Activated CD8-positive, alpha-beta T cell treated with anti-CD3 and anti-CD28 coated beads for 36 hours (primary cell): ENCODE data around the gene FKBP2. TPM values are rescaled to one million over a fixed set of nuclear protein-coding genes. Genes with fewer than 3 reads are reported as not detected.

Experiments
- ATAC-seq: fragments of 200-7000 bp; cut with Tn5 transposase; one replicate; pipeline ENCODE4 v1.10.0; 2021; ENCODE audit warnings: mild to moderate bottlenecking, moderate library complexity
- CTCF ChIA-PET: fragments of 350-600 bp; sonication (Branson Sonifier 250); formaldehyde crosslinking; loops from one replicate; lab custom pipeline; 2021; ENCODE audit warnings: antibody characterized with exemption; lab: Charles Lee
- POLR2A ChIA-PET: fragments of 350-600 bp; sonication (Branson Sonifier 250); formaldehyde crosslinking; loops from one replicate; lab custom pipeline; 2021; ENCODE audit warnings: antibody characterized with exemption; lab: Charles Lee
- DNase-seq: peaks from one replicate; pipeline ENCODE4 v3.0.0-alpha.2; 2020
- H3K27ac Mint-ChIP-seq: one replicate; pipeline ENCODE4 v1.8.0; 2021; ENCODE audit warnings: mild to moderate bottlenecking, mixed read lengths
- H3K27me3 Mint-ChIP-seq: one replicate; pipeline ENCODE4 v1.8.0; 2021; ENCODE audit warnings: mixed read lengths
- H3K36me3 Mint-ChIP-seq: one replicate; pipeline ENCODE4 v1.8.0; 2021; ENCODE audit warnings: low read depth, mixed read lengths
- H3K4me1 Mint-ChIP-seq: one replicate; pipeline ENCODE4 v1.8.0; 2021; ENCODE audit warnings: low read depth, mixed read lengths
- H3K4me3 Mint-ChIP-seq: one replicate; pipeline ENCODE4 v1.8.0; 2021; ENCODE audit warnings: mild to moderate bottlenecking, moderate library complexity, mixed read lengths
- H3K9me3 Mint-ChIP-seq: one replicate; pipeline ENCODE4 v1.8.0; 2021; ENCODE audit warnings: mixed read lengths
- intact Hi-C: fragments of 100-400 bp; cut with micrococcal nuclease; formaldehyde crosslinking; loops from one replicate; pipeline ENCODE4 v1.10.0; 2022
- total RNA-seq, 2 experiments: library from RNA; stranded (reverse); gene quantifications; one replicate each; pipeline ENCODE4 v1.2.3, GENCODE V29; 2021
- TF ChIP-seq, protein P1 (sequence below): fragments of 200-600 bp; IDR thresholded peaks from one replicate; pipeline ENCODE4 v1.8.0; 2022; ENCODE audit warnings: antibody characterized with exemption, mild to moderate bottlenecking

FKBP2 gene
- total RNA-seq = 10 to 100 TPM; 23.5 to 26.9 TPM

DNA sequence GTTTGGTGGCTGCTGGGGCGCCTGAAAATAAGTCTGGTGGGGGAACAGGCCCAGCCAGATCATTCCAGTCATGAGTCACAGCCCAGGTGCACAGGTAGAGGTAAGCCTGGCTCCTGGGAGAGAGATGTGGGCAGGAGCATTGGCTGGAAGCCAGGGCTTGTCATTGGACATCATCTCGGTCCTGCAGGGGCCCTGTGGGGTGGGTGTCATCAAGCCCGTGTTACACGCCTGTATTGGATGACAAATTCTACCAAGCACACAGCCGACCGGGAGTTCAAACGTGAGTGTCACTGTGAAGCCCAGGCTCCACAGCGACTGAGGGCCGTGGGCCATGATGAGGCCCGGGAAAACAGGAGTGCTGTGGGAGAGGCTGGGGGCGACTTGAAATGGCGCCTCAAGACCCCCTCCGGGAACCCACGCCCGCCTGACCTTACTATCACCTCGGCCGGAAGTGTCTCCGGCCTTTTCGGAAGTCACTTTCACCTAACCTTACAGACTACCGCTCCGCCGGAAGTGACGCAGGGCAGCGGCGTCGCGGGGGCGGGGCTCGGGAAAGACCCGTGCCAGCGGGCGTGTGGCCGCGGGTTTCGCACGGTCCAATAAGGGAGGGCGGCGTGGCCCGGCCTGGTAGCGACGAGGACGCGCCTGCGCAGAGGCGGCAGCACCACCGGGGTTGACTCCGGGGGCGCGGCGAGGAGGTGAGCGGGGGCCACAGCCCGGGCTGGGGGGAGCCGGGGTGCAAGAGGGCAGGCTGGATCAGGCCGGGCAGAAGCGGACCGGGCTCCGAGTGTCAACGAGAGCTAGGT, at the start of gene FKBP2:
TSS of gene FKBP2 (plus strand) at position 661 of the 806 bp plus-strand sequence. CDS start 1,293 bp downstream, outside the sequence.
- ATAC-seq = peak; percentile 64
- ChIA-PET CTCF (interaction anchor here (0.7 to 0.9 kb wide), 5 partner anchors 10 to 77 kb away, joined by 3 to 4 read pairs (median 4); partner anchors contain the start of genes PRDX5 and TRMT112), POLR2A (interaction anchor here (0.7 to 5.4 kb wide), 17 partner anchors 9 to 76 kb away, joined by 3 to 41 read pairs (median 4); partner anchors contain the start of genes DNAJC4, ESRRA, FERMT3 and NUDT22)
- intact Hi-C loops = loop anchor here (10.0 kb wide), 1 partner anchor 64 kb away; the partner anchor contains the start of genes CATSPERZ and ESRRA
- no peaks in the 10 kb centered on the region for H3K9me3 Mint-ChIP-seq
- peak; percentile 98 for DNase-seq
- no peaks in the 10 kb centered on the region for H3K27me3 Mint-ChIP-seq
- peak within 1 kb of the TSS; percentile 93 for H3K4me3 Mint-ChIP-seq
- TF ChIP-seq, protein P1, sequence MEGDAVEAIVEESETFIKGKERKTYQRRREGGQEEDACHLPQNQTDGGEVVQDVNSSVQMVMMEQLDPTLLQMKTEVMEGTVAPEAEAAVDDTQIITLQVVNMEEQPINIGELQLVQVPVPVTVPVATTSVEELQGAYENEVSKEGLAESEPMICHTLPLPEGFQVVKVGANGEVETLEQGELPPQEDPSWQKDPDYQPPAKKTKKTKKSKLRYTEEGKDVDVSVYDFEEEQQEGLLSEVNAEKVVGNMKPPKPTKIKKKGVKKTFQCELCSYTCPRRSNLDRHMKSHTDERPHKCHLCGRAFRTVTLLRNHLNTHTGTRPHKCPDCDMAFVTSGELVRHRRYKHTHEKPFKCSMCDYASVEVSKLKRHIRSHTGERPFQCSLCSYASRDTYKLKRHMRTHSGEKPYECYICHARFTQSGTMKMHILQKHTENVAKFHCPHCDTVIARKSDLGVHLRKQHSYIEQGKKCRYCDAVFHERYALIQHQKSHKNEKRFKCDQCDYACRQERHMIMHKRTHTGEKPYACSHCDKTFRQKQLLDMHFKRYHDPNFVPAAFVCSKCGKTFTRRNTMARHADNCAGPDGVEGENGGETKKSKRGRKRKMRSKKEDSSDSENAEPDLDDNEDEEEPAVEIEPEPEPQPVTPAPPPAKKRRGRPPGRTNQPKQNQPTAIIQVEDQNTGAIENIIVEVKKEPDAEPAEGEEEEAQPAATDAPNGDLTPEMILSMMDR = no peak
- H3K4me1 Mint-ChIP-seq = peaks cover 44% of the 10 kb centered on the region
- H3K27ac Mint-ChIP-seq = peak within 1 kb of the TSS; percentile 98
- peaks cover 45% of the 10 kb centered on the region for H3K36me3 Mint-ChIP-seq

DNA sequence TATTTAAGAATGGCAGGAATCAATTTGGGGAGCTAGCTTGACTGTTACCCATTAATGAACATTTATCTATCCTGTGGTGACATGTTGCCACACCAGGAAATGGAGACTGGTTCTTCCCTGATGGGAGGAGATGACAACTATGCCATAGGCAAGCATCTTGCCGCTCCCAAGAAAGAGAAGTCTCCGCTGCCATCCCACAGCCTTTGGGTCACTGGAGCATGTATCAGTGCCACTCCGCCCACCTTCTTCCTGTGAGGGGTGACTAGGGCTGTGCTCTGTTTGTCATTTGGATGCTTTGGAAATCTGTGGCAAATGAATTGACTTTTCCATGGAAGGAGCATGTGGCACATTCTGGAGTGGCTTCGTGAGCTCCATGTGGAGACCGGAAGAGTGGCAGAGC, 48.5 kb upstream of the FKBP2 start:
- POLR2A ChIA-PET = interaction anchor here (1.2 to 10.9 kb wide), 2 partner anchors 11 to 12 kb away, joined by 4 to 206 read pairs; partner anchors contain the start of gene FERMT3
- no peaks in the 10 kb centered on the region for H3K27me3 Mint-ChIP-seq
- CTCF ChIA-PET = interaction anchor here (1.0 to 1.8 kb wide), 2 partner anchors 12 to 24 kb away, joined by 3 to 9 read pairs; no protein-coding TSS in a partner anchor
- TF ChIP-seq, protein P1 = no peak
- peaks cover 34% of the 10 kb centered on the region for H3K4me1 Mint-ChIP-seq
- H3K4me3 Mint-ChIP-seq = no peak overlapping the region
- no peaks in the 10 kb centered on the region for H3K9me3 Mint-ChIP-seq
- DNase-seq (no peak), ATAC-seq (no peak)
- H3K36me3 Mint-ChIP-seq = peaks cover 63% of the 10 kb centered on the region
- H3K27ac Mint-ChIP-seq = peak overlapping the region; percentile 49
- intact Hi-C loops = no loop called here

DNA sequence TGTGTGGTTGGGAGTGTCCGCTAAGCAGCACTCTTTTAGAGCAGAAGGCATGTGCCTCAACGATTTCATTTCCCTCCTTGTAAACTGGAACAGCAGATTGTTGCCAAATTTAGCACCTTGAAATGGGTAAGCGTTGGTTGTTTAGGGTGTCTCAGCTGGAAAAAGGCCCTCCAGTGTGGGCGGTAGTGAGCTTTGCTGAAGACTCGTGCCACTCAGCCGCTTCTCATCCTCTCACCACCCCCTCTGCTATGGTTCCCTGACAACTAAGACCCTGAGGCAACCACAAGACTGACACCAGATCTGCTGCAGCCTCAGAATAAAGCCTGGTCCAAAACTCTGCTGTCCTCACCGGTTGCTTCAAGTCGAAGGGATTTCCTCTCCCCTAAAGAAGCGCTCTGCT, 44.3 kb upstream of the FKBP2 start:
- CTCF ChIA-PET = interaction anchor here (1.1 kb wide), 1 partner anchor 10 kb away, joined by 5 read pairs; the partner anchor contains the start of gene FERMT3
- peak overlapping the region; percentile 40 for H3K27ac Mint-ChIP-seq
- POLR2A ChIA-PET = interaction anchor here (0.8 to 3.1 kb wide), 6 partner anchors 9 to 79 kb away, joined by 3 to 15 read pairs (median 7); partner anchors contain the start of genes DNAJC4, FERMT3 and STIP1
- H3K36me3 Mint-ChIP-seq = peaks cover 63% of the 10 kb centered on the region
- DNase-seq (no peak), ATAC-seq (no peak)
- TF ChIP-seq, protein P1 = no peak
- intact Hi-C loops = no loop called here
- H3K27me3 Mint-ChIP-seq = no peaks in the 10 kb centered on the region
- peaks cover 21% of the 10 kb centered on the region for H3K4me1 Mint-ChIP-seq
- H3K9me3 Mint-ChIP-seq = no peaks in the 10 kb centered on the region
- no peak overlapping the region for H3K4me3 Mint-ChIP-seq

DNA sequence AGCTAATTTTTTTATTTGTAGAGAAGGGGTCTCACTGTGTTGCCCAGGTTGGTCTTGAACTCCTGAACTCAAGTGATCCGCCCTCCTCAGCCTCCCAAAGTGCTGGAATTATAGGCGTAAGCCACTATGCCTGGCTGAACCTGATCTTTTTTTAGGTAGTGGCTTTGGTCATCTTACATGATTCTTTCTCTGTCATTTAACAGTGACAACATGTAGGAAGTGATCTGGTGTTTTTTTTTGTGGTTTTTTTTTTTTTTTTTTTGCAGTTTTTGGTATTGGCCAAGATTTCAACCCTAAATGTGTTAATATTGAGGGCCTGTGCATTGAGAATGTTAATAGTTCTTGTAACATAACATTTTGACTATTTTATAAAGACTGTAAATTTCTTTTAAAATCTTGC, 42.4 kb upstream of the FKBP2 start:
- POLR2A ChIA-PET = interaction anchor here (1.6 to 3.1 kb wide), 3 partner anchors 8 to 13 kb away, joined by 12 to 15 read pairs (median 13); partner anchors contain the start of genes FERMT3 and STIP1
- Mint-ChIP-seq H3K27me3 (no peaks in the 10 kb centered on the region), H3K27ac (no peak overlapping the region), H3K9me3 (no peaks in the 10 kb centered on the region), H3K4me3 (no peak overlapping the region), H3K4me1 (peaks cover 18% of the 10 kb centered on the region), H3K36me3 (peaks cover 63% of the 10 kb centered on the region)
- CTCF ChIA-PET = no interaction called here
- intact Hi-C loops = no loop called here
- DNase-seq (no peak), ATAC-seq (no peak)
- TF ChIP-seq, protein P1 = no peak
